Activated naive CD8-positive, alpha-beta T cell treated with anti-CD3 and anti-CD28 coated beads, Interleukin-2, amount 50 U/mL, for 24 hours (primary cell): Measurements from ENCODE around the gene SCAF1.

Source experiments
- ATAC-seq: fragments of 150-1000 bp; cut with Tn5 transposase; one replicate; pipeline ENCODE4 v1.10.0; 2021
- DNase-seq: peaks from one replicate; pipeline ENCODE4 v3.0.0; 2021
- H3K27ac Mint-ChIP-seq: one replicate; pipeline ENCODE4 v1.8.0; 2021; ENCODE audit warnings: mild to moderate bottlenecking, mixed read lengths
- H3K27me3 Mint-ChIP-seq: one replicate; pipeline ENCODE4 v1.8.0; 2021; ENCODE audit warnings: mixed read lengths
- H3K36me3 Mint-ChIP-seq: one replicate; pipeline ENCODE4 v1.8.0; 2021; ENCODE audit warnings: low read depth, mixed read lengths
- H3K4me1 Mint-ChIP-seq: one replicate; pipeline ENCODE4 v1.8.0; 2021; ENCODE audit warnings: mixed read lengths
- H3K4me3 Mint-ChIP-seq: one replicate; pipeline ENCODE4 v1.8.0; 2021; ENCODE audit warnings: mild to moderate bottlenecking, moderate library complexity, mixed read lengths
- H3K9me3 Mint-ChIP-seq: one replicate; pipeline ENCODE4 v1.8.0; 2021; ENCODE audit warnings: mixed read lengths

SCAF1 gene

DNA sequence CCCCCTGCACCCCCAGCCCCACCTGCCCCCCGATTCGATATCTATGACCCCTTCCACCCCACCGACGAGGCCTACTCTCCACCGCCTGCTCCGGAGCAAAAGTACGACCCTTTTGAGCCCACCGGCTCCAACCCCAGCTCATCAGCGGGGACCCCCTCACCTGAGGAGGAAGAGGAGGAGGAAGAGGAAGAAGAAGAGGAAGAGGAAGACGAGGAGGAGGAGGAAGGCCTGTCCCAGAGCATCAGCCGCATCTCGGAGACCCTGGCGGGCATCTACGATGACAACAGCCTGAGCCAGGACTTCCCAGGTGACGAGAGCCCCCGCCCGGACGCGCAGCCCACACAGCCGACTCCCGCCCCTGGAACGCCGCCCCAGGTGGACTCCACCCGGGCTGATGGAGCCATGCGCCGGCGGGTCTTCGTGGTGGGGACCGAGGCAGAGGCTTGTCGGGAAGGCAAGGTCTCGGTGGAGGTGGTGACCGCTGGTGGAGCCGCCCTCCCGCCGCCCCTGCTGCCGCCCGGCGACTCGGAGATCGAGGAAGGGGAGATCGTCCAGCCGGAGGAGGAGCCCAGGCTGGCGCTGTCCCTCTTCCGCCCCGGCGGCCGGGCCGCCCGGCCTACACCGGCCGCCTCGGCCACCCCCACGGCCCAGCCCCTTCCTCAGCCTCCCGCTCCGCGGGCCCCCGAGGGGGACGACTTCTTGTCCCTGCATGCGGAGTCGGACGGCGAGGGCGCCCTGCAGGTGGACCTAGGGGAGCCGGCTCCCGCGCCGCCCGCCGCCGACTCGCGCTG, 9.2 kb downstream of the SCAF1 start:
- Mint-ChIP-seq H3K9me3 (no peaks in the 10 kb centered on the region), H3K27ac (no peak overlapping the region), H3K4me3 (no peak overlapping the region), H3K4me1 (no peaks in the 10 kb centered on the region), H3K27me3 (no peaks in the 10 kb centered on the region), H3K36me3 (peaks cover 26% of the 10 kb centered on the region)
- ATAC-seq: no peak
- no peak for DNase-seq

DNA sequence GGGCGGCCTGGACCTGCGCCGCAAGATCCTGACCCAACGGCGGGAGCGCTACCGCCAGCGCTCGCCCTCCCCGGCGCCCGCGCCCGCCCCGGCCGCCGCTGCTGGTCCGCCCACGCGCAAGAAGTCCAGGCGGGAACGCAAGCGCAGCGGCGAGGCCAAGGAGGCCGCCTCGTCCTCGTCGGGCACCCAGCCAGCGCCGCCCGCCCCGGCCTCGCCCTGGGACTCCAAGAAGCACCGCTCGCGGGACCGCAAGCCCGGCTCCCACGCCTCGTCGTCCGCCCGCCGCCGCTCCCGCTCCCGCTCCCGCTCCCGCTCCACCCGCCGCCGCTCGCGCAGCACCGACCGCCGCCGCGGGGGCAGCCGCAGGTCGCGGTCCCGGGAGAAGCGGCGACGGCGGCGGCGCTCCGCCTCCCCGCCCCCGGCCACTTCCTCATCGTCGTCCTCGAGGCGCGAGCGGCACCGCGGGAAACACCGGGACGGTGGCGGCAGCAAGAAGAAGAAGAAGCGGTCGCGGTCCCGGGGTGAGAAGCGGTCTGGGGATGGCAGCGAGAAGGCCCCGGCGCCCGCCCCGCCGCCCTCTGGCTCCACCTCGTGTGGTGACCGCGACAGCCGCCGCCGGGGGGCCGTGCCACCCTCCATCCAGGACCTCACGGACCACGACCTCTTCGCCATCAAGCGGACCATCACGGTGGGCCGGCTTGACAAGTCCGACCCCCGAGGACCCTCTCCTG, 10.0 kb downstream of the SCAF1 start:
- H3K27me3 Mint-ChIP-seq: no peaks in the 10 kb centered on the region
- ATAC-seq (no peak), DNase-seq (no peak)
- no peak overlapping the region for H3K27ac Mint-ChIP-seq
- H3K9me3 Mint-ChIP-seq: no peaks in the 10 kb centered on the region
- H3K4me3 Mint-ChIP-seq: no peak overlapping the region
- peaks cover 26% of the 10 kb centered on the region for H3K36me3 Mint-ChIP-seq
- H3K4me1 Mint-ChIP-seq: no peaks in the 10 kb centered on the region

- no peaks in the 10 kb centered on the region for H3K27me3 Mint-ChIP-seq
- H3K27ac Mint-ChIP-seq: no peak overlapping the region
- H3K4me3 Mint-ChIP-seq: no peak overlapping the region
- H3K36me3 Mint-ChIP-seq: peaks cover 25% of the 10 kb centered on the region
- ATAC-seq: no peak
- DNase-seq: no peak
- no peaks in the 10 kb centered on the region for H3K4me1 Mint-ChIP-seq
- H3K9me3 Mint-ChIP-seq: no peaks in the 10 kb centered on the region
Observed at GRCh38 chr19:49652551-49653465, 10.8 kb downstream of the SCAF1 start.

- Mint-ChIP-seq H3K27me3 (no peaks in the 10 kb centered on the region), H3K4me1 (no peaks in the 10 kb centered on the region), H3K27ac (no peak overlapping the region), H3K4me3 (no peak overlapping the region), H3K9me3 (no peaks in the 10 kb centered on the region), H3K36me3 (peaks cover 25% of the 10 kb centered on the region)
- no peak for DNase-seq
- no peak for ATAC-seq
Observed at GRCh38 chr19:49653466-49653806, 11.4 kb downstream of the SCAF1 start.

DNA sequence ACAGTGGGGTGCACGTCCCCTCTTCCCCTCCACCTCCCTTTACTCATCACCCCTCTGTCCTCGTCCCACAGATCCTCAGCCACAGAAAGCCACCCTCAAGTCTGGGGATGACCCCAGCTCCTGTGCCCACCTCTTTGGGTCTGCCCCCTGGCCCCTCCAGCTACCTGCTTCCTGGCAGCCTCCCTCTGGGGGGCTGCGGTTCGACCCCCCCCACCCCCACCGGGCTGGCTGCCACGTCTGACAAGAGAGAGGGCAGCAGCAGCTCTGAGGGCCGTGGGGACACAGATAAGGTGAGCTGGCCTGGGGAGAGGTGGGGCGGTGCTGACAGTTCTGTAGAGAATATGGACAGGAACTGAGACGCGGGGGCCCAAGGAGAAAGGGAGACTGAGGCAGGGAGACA, 12.6 kb downstream of the SCAF1 start:
- H3K4me3 Mint-ChIP-seq: no peak overlapping the region
- H3K27ac Mint-ChIP-seq: no peak overlapping the region
- H3K36me3 Mint-ChIP-seq: peaks cover 25% of the 10 kb centered on the region
- no peaks in the 10 kb centered on the region for H3K27me3 Mint-ChIP-seq
- DNase-seq: no peak
- no peaks in the 10 kb centered on the region for H3K4me1 Mint-ChIP-seq
- ATAC-seq: no peak
- H3K9me3 Mint-ChIP-seq: no peaks in the 10 kb centered on the region

- Mint-ChIP-seq H3K4me1 (no peaks in the 10 kb centered on the region), H3K4me3 (no peak overlapping the region), H3K9me3 (no peaks in the 10 kb centered on the region), H3K27me3 (no peaks in the 10 kb centered on the region), H3K36me3 (peaks cover 31% of the 10 kb centered on the region), H3K27ac (no peak overlapping the region)
- DNase-seq: no peak
- no peak for ATAC-seq
Observed at GRCh38 chr19:49655570-49656455, 13.8 kb downstream of the SCAF1 start.

GRCh38 chr19:49656456-49657109, 14.6 kb downstream of the SCAF1 start:
- no peak for ATAC-seq
- Mint-ChIP-seq H3K4me1 (peaks cover 2% of the 10 kb centered on the region), H3K27me3 (no peaks in the 10 kb centered on the region), H3K36me3 (peaks cover 30% of the 10 kb centered on the region), H3K27ac (no peak overlapping the region), H3K4me3 (no peak overlapping the region), H3K9me3 (no peaks in the 10 kb centered on the region)
- DNase-seq: no peak

DNA sequence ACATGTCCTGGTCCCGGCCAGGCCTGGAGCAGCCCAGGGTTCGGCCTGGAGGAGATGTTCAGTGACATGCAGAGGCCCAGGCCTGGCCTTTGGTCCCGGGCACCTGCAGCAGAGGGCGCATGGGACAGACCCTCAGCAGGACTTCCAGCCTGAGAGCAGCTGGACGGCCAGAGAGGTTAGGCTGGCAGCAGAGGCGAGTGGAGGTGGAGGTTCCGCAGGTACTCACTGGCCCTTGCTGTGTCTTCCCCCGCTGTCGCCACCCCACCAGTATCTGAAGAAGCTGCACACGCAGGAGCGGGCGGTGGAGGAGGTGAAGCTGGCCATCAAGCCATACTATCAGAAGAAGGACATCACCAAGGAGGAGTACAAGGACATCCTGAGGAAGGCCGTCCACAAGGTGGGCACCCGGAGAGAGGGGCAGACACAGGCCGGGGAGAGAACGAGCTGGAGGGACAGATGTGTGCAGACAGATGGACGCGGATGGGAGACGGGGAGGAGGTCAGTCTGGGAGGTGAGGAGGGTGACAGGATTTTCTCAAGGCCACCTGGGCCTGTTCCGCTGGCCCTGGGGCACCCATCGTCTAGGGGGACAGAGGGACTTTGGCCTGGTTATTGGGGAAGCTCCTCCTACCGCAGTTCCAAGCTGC, 15.6 kb downstream of the SCAF1 start:
- peaks cover 32% of the 10 kb centered on the region for H3K36me3 Mint-ChIP-seq

DNA sequence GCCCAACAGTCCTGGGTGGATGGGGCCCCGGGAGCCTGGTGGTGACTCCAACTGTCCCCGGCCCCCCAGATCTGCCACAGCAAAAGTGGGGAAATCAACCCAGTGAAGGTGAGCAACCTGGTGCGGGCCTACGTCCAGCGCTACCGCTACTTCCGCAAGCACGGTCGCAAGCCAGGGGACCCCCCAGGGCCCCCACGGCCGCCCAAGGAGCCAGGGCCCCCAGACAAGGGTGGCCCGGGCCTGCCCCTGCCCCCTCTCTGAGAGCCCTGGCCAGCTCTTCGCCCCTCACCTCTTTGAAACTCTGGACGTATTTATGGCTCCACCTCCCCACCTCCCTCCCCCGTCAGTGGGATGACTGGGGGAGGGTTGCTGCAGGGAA, 16.1 kb downstream of the SCAF1 start:
- Mint-ChIP-seq H3K27ac (no peak overlapping the region), H3K4me3 (no peak overlapping the region), H3K9me3 (no peaks in the 10 kb centered on the region), H3K27me3 (no peaks in the 10 kb centered on the region), H3K4me1 (peaks cover 9% of the 10 kb centered on the region), H3K36me3 (peaks cover 33% of the 10 kb centered on the region)
- ATAC-seq: no peak
- no peak for DNase-seq

More for the DNA sequence above, 15.6 kb downstream of the SCAF1 start:
- Mint-ChIP-seq H3K27me3 (no peaks in the 10 kb centered on the region), H3K27ac (no peak overlapping the region), H3K4me1 (peaks cover 4% of the 10 kb centered on the region), H3K4me3 (no peak overlapping the region), H3K9me3 (no peaks in the 10 kb centered on the region)
- DNase-seq: no peak
- ATAC-seq: no peak

DNA sequence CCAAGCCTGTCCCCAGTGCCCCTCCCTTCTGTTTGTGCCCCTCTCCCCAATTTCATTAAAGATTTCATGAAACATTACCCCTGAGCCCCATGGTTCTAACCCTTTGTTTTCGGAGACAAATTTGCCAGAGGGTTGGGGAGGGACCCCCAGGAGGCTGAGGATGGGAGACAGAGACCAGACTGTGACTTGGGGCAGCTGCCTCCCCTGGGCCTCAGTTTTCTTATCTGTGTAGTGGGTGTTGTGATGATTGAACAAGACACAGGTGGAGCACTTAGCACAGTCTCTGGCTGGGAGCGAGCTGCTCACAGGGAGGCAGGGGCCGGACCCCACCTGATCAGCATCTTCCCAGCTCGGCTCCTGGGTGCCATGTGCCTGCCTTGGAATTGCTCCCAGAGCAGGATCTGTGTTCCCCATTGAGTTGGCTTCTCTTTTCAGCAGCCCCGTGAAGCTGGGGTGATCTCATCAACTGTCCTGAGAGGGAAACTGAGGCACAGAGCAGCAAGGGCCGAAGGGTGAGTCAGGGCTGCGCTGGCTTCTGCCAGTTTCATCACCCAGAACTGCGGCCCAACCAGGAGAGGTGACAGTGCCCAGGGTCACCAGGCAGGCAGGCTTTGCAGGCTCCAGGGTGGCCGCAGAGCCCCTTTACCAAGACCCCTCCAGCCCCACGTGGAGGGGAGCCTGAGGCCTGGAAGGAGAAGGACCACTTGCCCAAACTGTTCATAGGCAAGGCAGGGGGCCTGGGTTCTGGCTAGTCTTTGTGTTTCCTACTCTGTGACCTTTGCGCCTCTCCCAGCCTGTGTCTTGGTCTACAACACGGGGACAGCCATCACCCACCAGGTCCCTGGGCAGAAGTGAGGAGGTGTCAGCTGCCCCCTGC, 16.8 kb downstream of the SCAF1 start:
- Mint-ChIP-seq H3K4me1 (peaks cover 14% of the 10 kb centered on the region), H3K9me3 (no peaks in the 10 kb centered on the region), H3K27me3 (no peaks in the 10 kb centered on the region), H3K36me3 (peaks cover 31% of the 10 kb centered on the region), H3K27ac (peak overlapping the region; percentile 35), H3K4me3 (no peak overlapping the region)
- DNase-seq: no peak
- ATAC-seq: no peak

GRCh38 chr19:49660338-49660961, 18.4 kb downstream of the SCAF1 start:
- H3K9me3 Mint-ChIP-seq: no peaks in the 10 kb centered on the region
- H3K27me3 Mint-ChIP-seq: no peaks in the 10 kb centered on the region
- DNase-seq (no peak), ATAC-seq (no peak)
- H3K27ac Mint-ChIP-seq: no peak overlapping the region
- peaks cover 27% of the 10 kb centered on the region for H3K36me3 Mint-ChIP-seq
- no peak overlapping the region for H3K4me3 Mint-ChIP-seq
- H3K4me1 Mint-ChIP-seq: peaks cover 20% of the 10 kb centered on the region

DNA sequence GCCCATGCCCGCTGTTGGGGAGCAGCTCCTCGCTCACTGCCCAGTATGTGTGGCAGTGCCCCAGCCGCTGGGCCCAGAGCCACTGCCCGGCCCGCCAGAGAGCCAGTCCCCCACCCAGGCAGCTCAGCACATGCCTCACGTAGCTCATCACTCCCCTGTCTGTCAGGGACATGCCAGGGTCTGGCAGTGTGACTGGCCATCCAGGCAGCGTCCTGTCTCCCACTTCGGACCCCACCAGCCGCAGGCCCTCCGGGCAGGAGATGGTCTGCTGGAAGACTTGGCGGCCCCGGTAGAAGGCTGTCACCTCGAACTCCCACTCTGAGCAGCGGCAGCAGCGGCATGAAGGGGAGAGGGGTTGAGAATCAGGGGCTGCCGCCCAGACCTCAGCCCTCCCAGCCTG, 20.0 kb downstream of the SCAF1 start:
- peaks cover 29% of the 10 kb centered on the region for H3K4me1 Mint-ChIP-seq
- no peak overlapping the region for H3K27ac Mint-ChIP-seq
- H3K27me3 Mint-ChIP-seq: peaks cover 2% of the 10 kb centered on the region
- H3K9me3 Mint-ChIP-seq: no peaks in the 10 kb centered on the region
- ATAC-seq (no peak), DNase-seq (no peak)
- peaks cover 25% of the 10 kb centered on the region for H3K36me3 Mint-ChIP-seq
- H3K4me3 Mint-ChIP-seq: no peak overlapping the region
